GDM1 (cell line): Measurements from ENCODE around the gene CDH23.

Experiments used
- DNase-seq: peaks from one replicate; lab custom pipeline; 2025; lab: John Stamatoyannopoulos, UW

The CDH23 gene

GRCh38 chr10:71516890-71517289, 120.2 kb downstream of the CDH23 start:
- DNase-seq, result no peak

DNA sequence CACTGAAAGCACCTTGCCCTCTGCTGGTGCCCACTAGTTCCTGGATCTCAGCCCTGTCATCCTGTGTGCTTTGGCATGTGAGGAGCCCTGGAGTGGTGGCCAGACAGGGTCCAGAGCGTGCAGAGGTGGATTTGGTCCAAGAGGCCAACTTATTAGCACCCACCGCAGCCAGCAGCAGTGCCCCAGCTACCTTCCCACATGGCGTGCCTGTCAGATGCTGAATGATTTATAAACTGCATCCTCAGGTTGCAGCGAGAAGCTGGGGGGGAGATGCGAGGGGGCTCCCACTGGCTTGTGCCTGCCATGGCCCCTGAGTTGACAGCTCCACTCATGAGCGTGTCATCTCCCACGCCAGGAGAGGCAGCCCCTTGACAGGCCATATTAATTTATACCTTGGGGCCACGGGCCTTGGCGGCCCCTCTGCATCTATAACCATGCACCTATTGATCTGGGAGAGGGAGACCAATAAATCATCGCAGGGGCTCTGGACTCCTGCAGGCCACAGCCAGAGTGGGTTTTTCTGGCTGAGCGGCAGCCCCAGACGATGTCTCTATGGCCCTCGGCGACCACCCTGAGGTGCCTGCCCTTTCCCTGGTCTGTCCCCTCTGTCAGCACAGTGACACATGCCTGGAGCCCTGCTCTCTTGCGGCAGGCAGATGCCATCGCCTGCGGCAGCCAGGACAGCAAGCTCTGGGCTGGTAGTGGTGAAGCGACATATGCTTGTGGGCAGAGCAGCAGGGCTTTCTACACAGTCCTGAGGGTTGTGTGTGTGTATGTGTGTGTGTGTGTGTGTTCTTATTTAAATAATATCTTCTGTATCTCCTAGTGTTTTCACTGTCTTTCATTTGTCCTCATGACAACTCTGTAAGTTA, 120.8 kb downstream of the CDH23 start:
- no peak for DNase-seq

DNA sequence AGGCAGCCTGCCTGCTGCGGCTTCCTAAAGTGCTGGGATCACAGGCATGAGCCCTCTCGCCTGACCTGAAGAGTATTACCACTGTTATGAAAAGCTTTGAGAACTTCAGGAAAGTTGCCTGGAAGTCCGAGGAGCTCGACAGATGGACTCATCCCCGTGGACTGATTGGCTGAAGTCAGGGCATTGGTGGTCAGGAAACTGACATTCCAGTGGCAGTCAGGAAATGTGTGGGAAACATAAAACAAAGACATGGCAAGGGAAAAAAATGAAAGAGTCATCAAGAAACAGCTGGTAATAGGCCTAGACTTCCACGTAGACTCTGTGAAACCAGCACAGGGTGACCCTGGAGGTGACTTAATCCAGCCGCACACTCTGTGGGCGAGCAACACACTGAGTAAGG, 123.3 kb downstream of the CDH23 start:
- no peak for DNase-seq

- no peak for DNase-seq
Measured at GRCh38 chr10:71521504-71522441, 125.1 kb downstream of the CDH23 start.

DNA sequence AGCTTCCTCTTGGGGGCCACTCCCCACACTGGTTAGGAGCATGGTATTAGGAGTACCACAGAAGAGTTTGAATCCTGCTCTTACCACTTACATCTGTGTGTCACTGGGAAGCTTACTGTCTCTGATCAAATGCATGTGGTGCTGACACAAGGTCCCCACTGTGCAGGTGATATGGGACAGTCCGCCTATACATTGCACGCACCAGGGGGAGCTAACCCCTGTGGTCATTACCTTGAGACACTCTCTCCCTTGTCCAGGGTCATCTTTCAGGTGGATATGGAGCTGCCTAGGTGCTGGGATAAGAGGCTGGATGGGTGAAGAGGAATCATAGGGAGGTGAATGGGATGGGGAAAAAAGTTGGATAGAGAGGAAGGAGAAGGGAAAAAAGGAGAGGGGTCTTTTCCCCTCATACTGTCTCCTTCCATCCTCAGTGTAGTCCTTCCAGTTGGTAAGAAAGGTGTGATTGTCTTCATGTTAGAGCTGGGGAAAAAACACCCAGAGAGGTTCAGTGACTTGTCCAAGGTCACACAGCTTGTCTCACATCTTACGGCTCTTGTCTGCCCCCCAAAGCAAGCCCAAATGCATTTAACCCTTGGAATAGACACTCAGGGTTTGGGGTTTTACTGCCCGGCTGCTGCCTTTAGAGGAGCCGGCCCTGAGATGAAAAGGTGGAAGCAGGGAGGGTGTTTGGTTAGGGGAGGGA, 125.9 kb downstream of the CDH23 start:
- no peak for DNase-seq

DNA sequence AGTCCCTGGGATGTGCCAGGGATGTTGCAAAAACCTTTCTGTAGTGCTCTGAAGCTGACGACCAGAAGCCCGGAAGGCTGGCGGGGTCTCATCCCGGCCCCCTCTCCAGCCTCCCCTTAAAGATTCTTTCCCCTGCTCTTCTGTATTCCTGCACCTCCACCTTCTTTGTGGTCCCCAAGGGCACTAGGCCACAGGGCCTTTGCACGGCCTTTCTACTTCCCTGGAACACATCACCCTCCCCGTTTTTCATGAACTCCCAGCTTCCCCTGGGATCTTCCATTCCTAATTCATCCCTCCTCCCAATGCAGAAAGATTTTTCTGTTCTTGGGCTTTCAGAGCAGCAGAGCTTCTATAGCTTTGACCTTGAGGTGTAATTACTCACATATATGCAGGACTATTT, 127.0 kb downstream of the CDH23 start:
- no peak for DNase-seq

GRCh38 chr10:71525092-71525491, 128.4 kb downstream of the CDH23 start:
- DNase-seq, result no peak

- no peak for DNase-seq
Measured at GRCh38 chr10:71525721-71526120, 129.0 kb downstream of the CDH23 start.

DNA sequence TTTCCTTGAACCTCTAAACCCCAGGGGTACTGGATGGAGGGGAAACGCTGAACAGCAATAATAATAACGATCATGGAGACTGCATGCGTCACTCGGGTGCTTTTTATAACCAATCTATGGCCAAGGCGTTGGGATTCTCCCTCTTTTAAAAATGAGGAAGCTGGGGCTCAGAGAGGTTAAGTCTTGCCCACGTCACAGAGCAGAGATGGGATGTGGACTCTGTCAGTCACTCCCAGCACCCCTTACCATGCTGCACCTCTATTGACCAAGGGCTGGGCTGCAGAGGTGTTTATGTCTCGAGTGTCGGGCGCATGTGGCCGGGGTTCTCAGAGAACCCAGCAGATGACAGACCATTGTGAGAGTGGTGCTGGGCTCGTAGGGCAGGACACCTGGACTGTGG, 129.9 kb downstream of the CDH23 start:
- no peak for DNase-seq

DNA sequence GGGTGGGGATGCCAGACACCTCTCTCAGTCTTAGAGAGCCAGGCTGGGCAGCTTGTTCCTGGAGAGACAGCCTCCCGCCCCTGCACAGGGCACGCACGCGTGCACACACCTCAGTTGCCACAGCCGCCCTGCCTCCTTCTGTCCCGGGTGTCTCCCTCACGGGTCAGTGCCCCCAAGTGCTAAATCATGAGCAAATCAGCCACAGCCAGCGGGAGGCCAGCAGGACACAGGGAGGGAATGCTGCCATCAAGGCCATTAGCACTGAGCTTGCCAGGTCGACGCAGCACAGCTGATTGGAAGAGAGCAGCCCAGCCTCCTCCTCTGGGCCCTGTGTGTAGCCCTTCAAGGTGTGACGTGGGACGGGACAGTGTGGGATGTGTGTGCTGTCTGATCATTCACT, 130.4 kb downstream of the CDH23 start:
- no peak for DNase-seq

DNA sequence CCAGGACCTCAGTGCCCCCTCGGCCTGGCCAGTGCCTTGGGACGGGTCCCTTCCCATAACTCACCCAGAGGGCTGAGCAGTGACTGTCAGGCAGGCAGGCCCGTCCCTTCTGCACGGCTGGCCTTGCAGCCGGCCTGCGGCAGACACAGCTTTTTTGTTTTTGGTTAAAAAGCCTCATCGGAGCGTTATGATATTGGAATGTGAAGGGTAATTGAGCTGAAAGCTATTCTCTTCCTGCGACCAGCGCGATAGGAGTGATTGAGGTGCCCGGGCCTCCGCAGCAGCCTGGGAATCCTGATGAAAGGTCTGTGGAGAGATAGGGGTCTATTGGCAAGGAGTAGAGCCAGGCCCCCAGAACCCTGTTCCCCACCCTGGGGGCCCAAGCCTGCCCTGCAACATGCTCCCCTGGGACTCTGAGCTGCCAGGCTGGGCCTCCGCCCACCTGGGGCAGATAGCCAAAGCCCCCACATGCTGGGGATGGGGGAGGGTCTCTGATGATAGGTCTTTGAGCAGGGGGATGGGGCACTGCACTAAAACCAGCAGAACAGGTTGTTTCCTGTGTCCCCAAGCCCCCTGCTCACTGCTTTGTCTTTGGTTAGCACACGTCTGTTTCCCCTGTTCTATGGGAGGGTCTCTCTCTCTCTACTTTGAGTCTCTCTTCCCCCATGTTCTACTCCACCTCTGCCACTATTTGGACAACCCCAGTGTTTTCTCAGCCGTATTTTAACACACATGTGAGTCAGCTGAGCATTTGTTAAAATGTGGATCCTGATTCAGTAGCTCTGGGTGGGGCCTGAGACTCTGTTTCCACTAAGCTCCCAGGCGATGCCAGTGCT, 131.9 kb downstream of the CDH23 start:
- no peak for DNase-seq

- DNase-seq, result no peak
Measured at GRCh38 chr10:71529207-71529827, 132.6 kb downstream of the CDH23 start.

DNA sequence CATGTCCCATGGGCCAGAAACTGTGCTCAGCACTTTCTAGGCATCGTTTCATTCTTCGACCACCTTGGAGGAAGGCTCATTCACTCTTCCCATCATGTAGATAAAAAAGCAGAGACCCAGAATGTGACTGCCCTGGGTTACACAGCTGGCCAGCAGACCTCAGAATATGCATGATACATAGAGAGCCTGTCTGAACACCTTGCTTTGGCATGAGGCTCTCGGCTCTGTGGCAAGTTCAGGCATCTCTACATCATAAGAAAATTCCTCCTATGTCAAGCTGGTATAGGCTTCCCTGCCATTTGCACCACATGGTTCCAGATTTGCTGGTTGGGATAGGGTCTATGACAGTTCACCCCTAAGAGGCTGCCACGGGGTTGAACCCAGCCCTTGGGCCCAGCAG, 134.1 kb downstream of the CDH23 start:
- no peak for DNase-seq

DNA sequence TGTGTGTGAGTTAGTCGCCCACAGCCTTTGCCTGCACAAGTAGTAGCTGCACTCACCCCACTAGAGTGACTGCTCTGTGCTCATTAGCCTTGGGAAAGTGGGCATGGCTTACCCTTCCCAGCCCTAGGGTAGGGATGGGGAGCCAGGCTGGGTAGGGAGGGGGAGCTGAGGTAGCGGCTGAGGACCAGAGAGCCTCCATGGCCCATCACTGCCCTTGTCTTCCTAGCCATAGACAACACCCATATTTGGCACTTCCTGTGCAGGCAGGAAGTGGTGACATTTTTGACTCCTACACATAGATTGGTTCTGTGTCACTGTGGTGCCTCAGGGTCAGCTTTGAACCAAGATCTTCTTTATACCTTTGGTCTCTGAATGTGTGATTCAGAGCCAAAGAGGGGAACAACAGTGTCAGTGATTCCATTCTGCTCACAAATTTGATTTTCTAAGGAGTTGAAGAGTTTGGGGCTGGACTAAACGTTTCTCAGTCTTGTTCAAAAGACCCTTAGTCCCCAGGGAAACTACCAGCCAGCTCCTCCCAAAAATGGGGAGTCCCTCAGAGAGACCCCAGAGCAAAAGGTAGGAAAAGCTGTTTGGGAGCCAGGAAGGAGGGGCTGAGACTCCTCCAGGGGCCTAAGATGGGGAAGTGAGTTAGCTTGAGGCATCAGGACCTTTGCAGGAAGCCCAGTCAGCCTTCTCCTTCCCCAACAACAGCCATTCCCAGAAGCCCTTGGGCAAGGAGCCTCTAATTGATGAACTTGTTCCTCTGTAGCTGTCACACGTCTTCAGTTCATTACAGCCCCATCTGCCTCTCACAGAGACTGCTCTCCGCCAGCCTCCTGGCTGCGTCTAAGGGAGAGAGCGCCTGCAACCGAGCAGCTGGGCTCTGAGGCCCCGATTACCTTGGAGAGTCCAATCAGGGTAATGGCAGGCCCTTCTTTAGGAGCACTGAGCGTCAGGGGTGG, 135.0 kb downstream of the CDH23 start:
- DNase-seq, result no peak

- DNase-seq, result no peak
Measured at GRCh38 chr10:71532878-71533277, 136.2 kb downstream of the CDH23 start.

DNA sequence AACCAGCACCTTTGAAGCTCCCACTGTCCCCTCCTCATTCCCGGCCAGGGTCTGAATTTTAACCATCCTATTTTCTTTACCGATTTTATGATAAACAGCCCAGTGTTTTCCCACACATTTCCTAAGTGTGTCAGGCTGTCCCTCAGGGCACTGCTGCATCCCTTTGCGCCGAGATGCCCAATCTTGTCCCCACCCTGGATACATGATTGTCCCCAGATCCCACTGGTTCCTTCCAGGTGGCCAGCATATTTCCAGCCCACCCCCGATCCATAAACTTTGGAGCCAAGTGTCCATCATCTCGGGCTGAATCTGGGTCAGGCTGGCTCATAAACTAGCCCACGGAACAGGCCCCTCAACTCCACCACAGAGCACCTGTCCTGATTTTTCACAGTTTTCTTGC, 137.2 kb downstream of the CDH23 start:
- DNase-seq, result no peak

GRCh38 chr10:71534568-71535194, 138.0 kb downstream of the CDH23 start:
- DNase-seq, result no peak

- DNase-seq, result no peak
Measured at GRCh38 chr10:71536332-71536731, 139.6 kb downstream of the CDH23 start.

DNA sequence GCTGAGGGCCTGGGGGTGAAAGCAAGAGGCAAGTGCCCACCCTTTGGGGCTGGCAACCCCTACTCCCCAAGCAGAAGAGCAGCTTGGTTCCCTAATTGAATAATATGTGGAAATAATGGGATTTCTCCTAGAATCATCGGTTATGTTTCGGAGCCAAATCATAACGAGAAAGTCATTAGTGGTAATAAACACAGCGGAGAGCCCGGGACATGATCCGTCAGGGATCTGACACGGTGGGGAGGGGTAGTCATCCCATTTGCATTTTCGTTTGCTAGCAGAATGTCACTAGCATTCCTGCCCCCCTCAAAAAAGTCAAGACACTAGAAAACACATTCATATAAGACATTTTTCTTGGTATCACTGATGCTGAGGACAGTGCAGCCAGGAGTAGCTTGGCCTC, 140.4 kb downstream of the CDH23 start:
- DNase-seq, result no peak
